Choroid plexus epithelial cell (primary cell): ENCODE results near the gene KCNJ10.

ENCODE experiments used
- DNase-seq: peaks from one replicate; pipeline ENCODE4 v3.0.0-alpha.2; 2010; ENCODE audit warnings: low read depth
- H3K4me3 ChIP-seq: 2 replicates; pipeline ENCODE4 v1.5.1; 2011; ENCODE audit warnings: low read depth, mild to moderate bottlenecking, control low read depth, low read length, moderate library complexity
- TF ChIP-seq, protein P1 (sequence below): conservative IDR thresholded peaks from 2 replicates; pipeline ENCODE4 v1.5.1; 2011; ENCODE audit warnings: low read depth, mild to moderate bottlenecking, control low read depth, inconsistent platforms, low read length, moderate library complexity

The KCNJ10 gene

DNA sequence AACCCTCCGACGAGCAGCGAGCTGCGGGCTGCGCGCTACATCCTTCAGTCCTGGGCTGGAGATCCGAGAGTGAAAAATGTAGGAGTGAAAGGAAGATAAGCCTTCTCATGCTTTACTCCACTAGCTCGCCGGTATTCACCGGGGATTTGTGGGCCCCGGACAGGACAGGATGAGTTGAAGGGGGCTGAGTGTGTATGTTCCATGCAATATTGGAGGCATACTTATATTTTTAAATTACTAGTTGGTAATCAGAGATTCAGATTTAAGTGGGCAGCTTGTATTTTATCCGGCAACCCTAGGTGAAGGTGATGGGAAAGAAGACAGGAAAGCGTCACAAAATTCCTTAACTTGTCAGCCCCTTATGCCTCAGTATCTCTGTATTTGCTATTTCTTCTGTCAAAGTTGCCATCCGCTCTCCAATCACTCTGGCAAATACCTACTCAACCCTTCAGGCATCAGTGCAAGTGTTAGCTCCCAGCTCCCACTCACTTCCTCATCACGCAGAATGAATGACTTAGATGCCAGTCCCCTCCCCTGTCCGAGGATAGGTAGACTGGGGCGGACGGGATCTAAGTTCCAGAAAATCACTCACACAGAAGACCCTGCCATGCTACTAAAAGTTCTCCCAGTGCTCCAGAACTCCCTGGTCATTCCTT is 37.7 kb downstream of the KCNJ10 start:
- H3K4me3 ChIP-seq: peak overlapping the region; percentile 84
- DNase-seq: no peak
- TF ChIP-seq, protein P1, sequence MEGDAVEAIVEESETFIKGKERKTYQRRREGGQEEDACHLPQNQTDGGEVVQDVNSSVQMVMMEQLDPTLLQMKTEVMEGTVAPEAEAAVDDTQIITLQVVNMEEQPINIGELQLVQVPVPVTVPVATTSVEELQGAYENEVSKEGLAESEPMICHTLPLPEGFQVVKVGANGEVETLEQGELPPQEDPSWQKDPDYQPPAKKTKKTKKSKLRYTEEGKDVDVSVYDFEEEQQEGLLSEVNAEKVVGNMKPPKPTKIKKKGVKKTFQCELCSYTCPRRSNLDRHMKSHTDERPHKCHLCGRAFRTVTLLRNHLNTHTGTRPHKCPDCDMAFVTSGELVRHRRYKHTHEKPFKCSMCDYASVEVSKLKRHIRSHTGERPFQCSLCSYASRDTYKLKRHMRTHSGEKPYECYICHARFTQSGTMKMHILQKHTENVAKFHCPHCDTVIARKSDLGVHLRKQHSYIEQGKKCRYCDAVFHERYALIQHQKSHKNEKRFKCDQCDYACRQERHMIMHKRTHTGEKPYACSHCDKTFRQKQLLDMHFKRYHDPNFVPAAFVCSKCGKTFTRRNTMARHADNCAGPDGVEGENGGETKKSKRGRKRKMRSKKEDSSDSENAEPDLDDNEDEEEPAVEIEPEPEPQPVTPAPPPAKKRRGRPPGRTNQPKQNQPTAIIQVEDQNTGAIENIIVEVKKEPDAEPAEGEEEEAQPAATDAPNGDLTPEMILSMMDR: no peak

DNA sequence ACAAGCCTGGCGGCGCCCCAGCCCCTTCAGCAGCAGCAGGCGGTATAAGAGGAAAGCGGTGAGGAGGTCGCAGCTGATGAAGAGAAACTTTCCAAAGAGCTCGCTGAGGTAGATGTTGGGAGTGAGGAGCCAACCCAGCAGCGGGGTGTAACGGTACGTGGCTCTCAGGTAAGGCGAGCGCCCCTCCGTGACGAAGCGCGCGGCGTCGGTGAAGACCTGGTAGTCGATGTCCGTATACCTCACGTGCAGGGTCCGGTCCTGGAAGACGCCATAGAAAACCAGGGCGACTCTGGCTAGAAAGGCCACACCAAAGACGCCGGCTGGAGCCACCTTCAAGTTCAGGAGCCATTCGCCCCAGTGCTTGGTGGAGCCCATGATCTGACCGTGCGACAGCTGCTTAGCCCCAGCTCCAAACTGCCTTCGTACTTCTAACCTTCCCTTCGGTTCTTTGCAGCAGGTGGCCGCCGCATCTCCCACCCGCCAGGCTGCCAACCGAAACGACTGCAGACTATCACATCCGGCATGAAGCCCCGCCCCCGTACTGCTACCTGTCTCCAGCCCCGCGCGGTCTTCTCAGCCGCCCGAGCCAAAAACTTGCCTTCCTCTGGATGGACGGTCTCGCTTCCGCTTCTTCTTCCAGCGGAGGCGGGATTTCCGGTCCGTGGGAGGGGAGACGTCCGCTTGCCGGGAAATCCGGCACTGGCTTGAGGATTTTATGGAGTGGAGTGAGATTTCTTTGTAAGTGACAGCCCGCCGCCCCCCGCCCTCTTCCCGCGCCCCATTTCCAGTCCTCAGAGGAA is 38.4 kb downstream of the KCNJ10 start, which contains the start of gene PIGM:
PIGM (minus strand) TSS at position 626 of the 800 bp plus-strand sequence; CDS start at position 375, 251 bp downstream.
- TF ChIP-seq, protein P1: no peak
- DNase-seq: peak; percentile 89
- peak within 1 kb of the TSS; percentile 84 for H3K4me3 ChIP-seq

DNA sequence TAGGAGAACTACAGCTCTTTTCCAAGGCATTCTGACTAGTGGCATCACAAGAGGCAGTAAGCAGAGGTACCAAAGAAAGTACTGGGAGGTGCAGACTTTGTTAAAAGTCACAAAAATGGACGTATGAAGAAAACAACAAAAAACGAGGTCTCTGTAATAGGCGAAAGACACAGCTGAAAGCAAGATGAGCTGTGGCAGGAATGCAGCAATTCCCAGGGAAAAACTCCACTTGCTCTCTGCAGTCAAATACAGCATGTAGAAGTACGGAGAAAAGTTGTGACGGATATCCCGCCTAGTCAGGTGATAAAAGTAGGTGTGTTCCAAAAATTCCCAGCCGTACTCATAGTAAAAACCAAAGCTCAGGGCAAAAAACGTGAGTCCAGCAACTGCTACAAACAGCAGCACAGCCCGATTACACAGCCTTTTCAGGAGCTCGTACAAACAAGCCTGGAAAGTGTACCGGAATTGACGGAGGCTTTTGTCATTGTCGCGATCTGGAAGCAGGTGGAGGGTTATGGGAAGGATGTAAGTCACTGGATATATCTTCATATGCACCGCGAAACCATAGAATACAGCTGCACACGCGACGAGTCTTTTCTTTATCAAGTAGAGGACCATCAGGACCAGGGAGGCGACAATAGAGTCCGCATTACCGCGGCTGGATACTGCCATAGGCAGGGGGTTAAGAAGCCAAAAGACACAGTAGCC is 39.1 kb downstream of the KCNJ10 start:
- TF ChIP-seq, protein P1: no peak
- DNase-seq: no peak
- H3K4me3 ChIP-seq: peak overlapping the region; percentile 84

DNA sequence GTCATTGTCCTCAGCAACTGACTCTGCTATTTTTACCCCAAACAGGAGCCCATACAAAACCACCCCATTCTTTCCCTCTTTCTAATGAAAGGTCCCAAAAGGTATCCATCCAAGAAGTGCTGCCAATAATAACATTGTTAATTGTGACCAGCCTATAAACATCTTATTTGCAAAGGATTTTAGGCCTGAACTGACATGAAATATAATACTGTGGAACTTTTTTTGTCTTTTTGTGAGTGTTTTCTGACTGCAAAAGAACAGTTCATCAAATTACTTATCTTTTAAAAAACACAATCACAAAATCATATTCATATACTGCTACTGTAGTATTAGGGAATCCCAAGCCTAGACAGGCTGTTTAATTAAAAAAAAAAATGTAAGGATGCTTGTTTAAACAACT is 41.5 kb downstream of the KCNJ10 start:
- no peak overlapping the region for H3K4me3 ChIP-seq
- TF ChIP-seq, protein P1: no peak
- DNase-seq: no peak

DNA sequence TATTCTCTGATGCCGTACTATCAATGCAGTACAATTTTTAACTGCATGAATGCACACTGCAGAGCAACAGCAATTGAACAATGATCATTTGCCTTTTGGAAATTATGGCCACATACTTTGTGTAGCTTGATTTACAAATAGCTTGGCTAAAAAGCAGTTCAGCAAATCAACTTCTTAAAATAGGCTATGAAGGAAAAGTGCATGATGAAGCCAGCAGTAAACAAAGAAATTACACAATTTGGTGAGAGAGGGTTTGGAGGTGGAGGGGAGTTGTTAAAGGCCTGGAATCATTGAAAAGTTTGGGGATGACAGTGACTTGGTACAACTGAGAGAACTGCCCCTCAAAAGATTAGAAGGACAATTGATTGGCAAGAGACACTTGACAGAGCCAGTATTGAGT is 44.6 kb downstream of the KCNJ10 start:
- DNase-seq: no peak
- H3K4me3 ChIP-seq: no peak overlapping the region
- TF ChIP-seq, protein P1: no peak

DNA sequence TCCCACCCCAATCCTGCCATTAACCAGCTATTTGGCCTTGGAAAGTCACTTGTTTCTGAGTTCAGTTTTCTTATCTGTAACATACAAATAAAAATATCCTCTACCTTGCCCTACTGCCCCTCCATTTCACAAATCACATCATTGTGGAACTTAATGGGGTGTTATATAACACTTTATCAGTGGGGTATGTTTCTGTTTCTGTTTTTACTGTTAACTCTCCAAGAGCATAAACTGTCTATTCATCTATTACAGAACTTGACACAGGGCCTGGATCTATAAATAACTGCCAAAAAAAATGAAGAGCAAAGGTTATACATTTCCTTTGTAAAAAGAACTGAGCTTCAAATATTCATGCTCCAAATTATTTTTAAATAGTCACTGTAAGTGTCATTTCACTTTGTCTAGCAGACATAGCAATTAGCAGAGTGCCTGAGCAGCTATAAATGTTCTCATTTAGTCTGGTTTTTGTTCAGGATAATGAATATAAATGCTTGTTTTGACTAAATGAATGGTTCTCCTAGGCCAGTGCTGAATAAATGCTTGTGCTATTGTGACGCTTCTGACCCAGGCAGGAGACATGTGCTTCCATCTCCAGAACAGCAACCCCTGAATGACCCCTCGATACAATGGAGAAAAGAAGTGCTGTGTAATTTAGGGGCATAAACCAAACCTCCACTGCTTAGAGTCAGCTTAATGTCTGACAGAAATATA is 45.6 kb downstream of the KCNJ10 start:
- H3K4me3 ChIP-seq: no peak overlapping the region
- TF ChIP-seq, protein P1: no peak
- no peak for DNase-seq
